ENCODE results near the gene CCL20.

CCL20 gene

GRCh38 chr2:227818675-227819397, 5.2 kb downstream of the CCL20 start:
- TF ChIP-seq, protein P1, sequence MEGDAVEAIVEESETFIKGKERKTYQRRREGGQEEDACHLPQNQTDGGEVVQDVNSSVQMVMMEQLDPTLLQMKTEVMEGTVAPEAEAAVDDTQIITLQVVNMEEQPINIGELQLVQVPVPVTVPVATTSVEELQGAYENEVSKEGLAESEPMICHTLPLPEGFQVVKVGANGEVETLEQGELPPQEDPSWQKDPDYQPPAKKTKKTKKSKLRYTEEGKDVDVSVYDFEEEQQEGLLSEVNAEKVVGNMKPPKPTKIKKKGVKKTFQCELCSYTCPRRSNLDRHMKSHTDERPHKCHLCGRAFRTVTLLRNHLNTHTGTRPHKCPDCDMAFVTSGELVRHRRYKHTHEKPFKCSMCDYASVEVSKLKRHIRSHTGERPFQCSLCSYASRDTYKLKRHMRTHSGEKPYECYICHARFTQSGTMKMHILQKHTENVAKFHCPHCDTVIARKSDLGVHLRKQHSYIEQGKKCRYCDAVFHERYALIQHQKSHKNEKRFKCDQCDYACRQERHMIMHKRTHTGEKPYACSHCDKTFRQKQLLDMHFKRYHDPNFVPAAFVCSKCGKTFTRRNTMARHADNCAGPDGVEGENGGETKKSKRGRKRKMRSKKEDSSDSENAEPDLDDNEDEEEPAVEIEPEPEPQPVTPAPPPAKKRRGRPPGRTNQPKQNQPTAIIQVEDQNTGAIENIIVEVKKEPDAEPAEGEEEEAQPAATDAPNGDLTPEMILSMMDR (IDR thresholded peaks at IDR 0.05; ENCODE audit: control extremely low read depth, extremely low read depth, low read depth, missing control alignments), result no peak
- ChIA-PET POLR2A (interaction anchor here (0.6 kb wide), 1 partner anchor 258 kb away, joined by 8 read pairs; no protein-coding TSS in a partner anchor), CTCF (interaction anchor here (0.9 to 2.1 kb wide), 6 partner anchors 12 to 53 kb away, joined by 3 to 5 read pairs (median 3); no protein-coding TSS in a partner anchor)
- DNase-seq (ENCODE audit: extremely low spot score), result no peak

DNA sequence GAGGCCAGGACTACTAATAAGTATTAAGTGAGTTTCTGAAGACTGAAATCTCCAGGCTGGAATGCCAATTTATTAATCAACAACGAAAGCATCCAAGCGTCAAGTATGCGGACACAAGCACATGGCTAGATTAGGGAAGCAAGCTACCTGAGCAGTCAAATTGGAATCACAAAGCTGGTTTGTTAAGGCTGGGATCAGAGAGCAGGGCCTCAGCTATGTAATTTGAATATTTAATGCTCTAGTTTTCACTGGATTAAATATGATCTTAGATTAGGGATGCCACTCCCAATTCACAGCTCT, 5.7 kb downstream of the CCL20 start:
- POLR2A ChIA-PET, result no interaction called here
- TF ChIP-seq, protein P1 (IDR thresholded peaks at IDR 0.05; ENCODE audit: control extremely low read depth, extremely low read depth, low read depth, missing control alignments), result no peak
- DNase-seq (ENCODE audit: extremely low spot score), result no peak
- CTCF ChIA-PET, result interaction anchor here (0.9 to 2.1 kb wide), 5 partner anchors 12 to 53 kb away, joined by 3 to 5 read pairs (median 3); no protein-coding TSS in a partner anchor

- CTCF ChIA-PET, result interaction anchor here (0.7 to 1.4 kb wide), 3 partner anchors 14 to 40 kb away, joined by 3 to 5 read pairs (median 3); no protein-coding TSS in a partner anchor
- TF ChIP-seq, protein P1 (IDR thresholded peaks at IDR 0.05; ENCODE audit: control extremely low read depth, extremely low read depth, low read depth, missing control alignments), result no peak
- POLR2A ChIA-PET, result interaction anchor here (0.5 kb wide), 1 partner anchor 586 kb away, joined by 3 read pairs; no protein-coding TSS in a partner anchor
- no peak for DNase-seq (ENCODE audit: extremely low spot score)
These were observed 7.7 kb downstream of the CCL20 start for GRCh38 chr2:227821043-227821942.

GRCh38 chr2:227822416-227823003, 8.9 kb downstream of the CCL20 start:
- DNase-seq (ENCODE audit: extremely low spot score), result no peak
- TF ChIP-seq, protein P1 (IDR thresholded peaks at IDR 0.05; ENCODE audit: control extremely low read depth, extremely low read depth, low read depth, missing control alignments), result no peak
- ChIA-PET CTCF (no interaction called here), POLR2A (no interaction called here)

DNA sequence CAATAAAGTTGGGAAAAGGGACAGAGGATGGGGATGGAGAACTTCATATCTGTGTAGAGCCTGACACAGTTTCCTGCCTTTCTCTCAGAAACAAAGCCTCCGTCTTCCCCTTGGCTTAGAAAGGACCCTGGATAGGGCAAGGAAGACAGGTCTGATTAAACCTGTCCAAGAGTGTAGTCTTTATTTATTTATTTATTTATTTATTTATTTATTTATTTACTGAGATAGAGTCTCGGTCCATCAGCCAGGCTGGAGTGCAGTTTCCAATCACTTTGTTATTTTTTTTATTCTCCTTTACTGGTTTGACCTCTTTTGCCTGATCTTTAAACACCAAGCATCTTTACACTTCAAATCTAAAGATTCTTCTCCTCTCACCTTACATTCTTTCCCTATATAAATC, 10.3 kb downstream of the CCL20 start:
- POLR2A ChIA-PET, result no interaction called here
- DNase-seq (ENCODE audit: extremely low spot score), result no peak

DNA sequence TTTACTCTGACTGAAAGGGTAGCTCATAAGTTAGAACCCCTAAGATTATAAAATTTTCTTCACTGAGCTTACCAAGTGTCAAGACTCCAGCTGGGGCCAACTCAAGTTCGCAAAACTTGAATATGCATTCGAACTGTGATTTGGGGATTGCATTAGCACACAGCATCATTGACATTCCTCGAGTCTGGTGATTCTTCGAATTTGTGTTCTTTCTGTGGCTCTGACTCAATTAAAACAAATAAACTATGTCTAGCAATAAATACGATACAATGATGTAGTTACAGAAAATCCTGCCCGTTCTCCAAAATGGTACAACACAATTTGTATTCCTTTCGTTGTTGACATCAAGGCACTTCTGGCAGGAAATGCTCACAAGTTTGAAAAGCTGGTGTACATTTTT, 11.1 kb downstream of the CCL20 start:
- CTCF ChIA-PET, result no interaction called here
- TF ChIP-seq, protein P1 (IDR thresholded peaks at IDR 0.05; ENCODE audit: control extremely low read depth, extremely low read depth, low read depth, missing control alignments), result no peak
- DNase-seq (ENCODE audit: extremely low spot score), result no peak
- POLR2A ChIA-PET, result no interaction called here

More for the DNA sequence above, 10.3 kb downstream of the CCL20 start:
- CTCF ChIA-PET, result no interaction called here
- TF ChIP-seq, protein P1 (IDR thresholded peaks at IDR 0.05; ENCODE audit: control extremely low read depth, extremely low read depth, low read depth, missing control alignments), result no peak
